SU-DHL-6 (cell line): ENCODE results near the gene HP1BP3.

Experiments used
- H2AFZ ChIP-seq: fragments of 200-600 bp; sonication (generic); 2 replicates; pipeline ENCODE4 v1.6.1; 2014; ENCODE audit warnings: low read depth, mild to moderate bottlenecking, moderate library complexity, mixed read lengths, antibody characterized with exemption, low read length; ENCODE audit not compliant: severe bottlenecking
- H3F3A ChIP-seq: fragments of 200-600 bp; shearing (Covaris generic); 2 replicates; pipeline ENCODE4 v1.6.0; 2016; ENCODE audit warnings: antibody characterized with exemption, mild to moderate bottlenecking; ENCODE audit not compliant: insufficient read depth
- H3K27ac ChIP-seq: fragments of 200-600 bp; sonication (generic); 2 replicates; pipeline ENCODE4 v1.5.1; 2016; ENCODE audit warnings: low read depth, mild to moderate bottlenecking, low read length, moderate library complexity, mixed read lengths
- H3K27me3 ChIP-seq: fragments of 200-600 bp; sonication (generic), shearing (Covaris generic); 2 replicates; pipeline ENCODE4 v1.6.0; 2014; ENCODE audit warnings: mild to moderate bottlenecking, low read length
- H3K36me3 ChIP-seq: fragments of 200-600 bp; sonication (generic); 2 replicates; pipeline ENCODE4 v1.6.1; 2014; ENCODE audit warnings: mild to moderate bottlenecking, low read length, mixed read lengths
- H3K4me2 ChIP-seq: fragments of 300-600, 200-600 bp; shearing (Covaris generic), sonication (generic); 2 replicates; pipeline ENCODE4 v1.6.0; 2014; ENCODE audit warnings: low read length, low read depth, mild to moderate bottlenecking; ENCODE audit not compliant: poor library complexity, severe bottlenecking
- H3K4me3 ChIP-seq: fragments of 200-600 bp; sonication (generic); 2 replicates; pipeline ENCODE4 v1.5.1; 2014; ENCODE audit warnings: antibody characterized with exemption, low read length, mild to moderate bottlenecking, mixed read lengths; ENCODE audit not compliant: insufficient read depth, poor library complexity, severe bottlenecking
- H3K79me2 ChIP-seq: fragments of 200-600 bp; sonication (generic); 2 replicates; pipeline ENCODE4 v1.6.1; 2014; ENCODE audit warnings: mild to moderate bottlenecking, low read length, moderate library complexity; ENCODE audit not compliant: insufficient read depth
- H3K9ac ChIP-seq: fragments of 200-600 bp; sonication (generic); 2 replicates; pipeline ENCODE4 v1.7.0; 2014; ENCODE audit warnings: mild to moderate bottlenecking, low read length
- H3K9me2 ChIP-seq: fragments of 200-600 bp; sonication (generic); replicated peaks from 2 replicates; pipeline ENCODE4 v1.6.1; 2014; ENCODE audit warnings: low read length; ENCODE audit not compliant: insufficient read depth
- H3K9me3 ChIP-seq: fragments of 200-600 bp; sonication (generic); 2 replicates; pipeline ENCODE4 v1.6.1; 2014; ENCODE audit warnings: low read length, mixed read lengths; ENCODE audit not compliant: insufficient read depth
- H4K20me1 ChIP-seq: fragments of 200-600 bp; sonication (generic); 2 replicates; pipeline ENCODE4 v1.6.1; 2014; ENCODE audit warnings: low read depth, mild to moderate bottlenecking, antibody characterized with exemption, low read length, moderate library complexity, mixed read lengths
- CTCF ChIP-seq: fragments of 200-600 bp; sonication (generic); IDR thresholded peaks from one replicate; pipeline ENCODE4 v1.5.1; 2017; ENCODE audit warnings: antibody characterized with exemption, mild to moderate bottlenecking, low read length, moderate library complexity; ENCODE audit not compliant: insufficient read depth, poor library complexity, severe bottlenecking
- EZH2phosphoT487 ChIP-seq: fragments of 200-600 bp; sonication (generic), shearing (Covaris generic); conservative IDR thresholded peaks from 2 replicates; pipeline ENCODE4 v1.6.1; 2018; ENCODE audit warnings: mild to moderate bottlenecking, antibody characterized with exemption, low read length, moderate library complexity, mixed read lengths

Gene HP1BP3

GRCh38 chr1:20819818-20820217 is 32.7 kb upstream of the HP1BP3 start:
- Histone ChIP-seq H3K9me3 (no peaks in the 10 kb centered on the region), H3K79me2 (no peaks in the 10 kb centered on the region), H3K4me3 (no peak overlapping the region), H3K9me2 (no peaks in the 10 kb centered on the region), H3K36me3 (peaks cover 5% of the 10 kb centered on the region; the same call in 1 of the 2 replicates), H3K27ac (no peak overlapping the region), H3K4me2 (no peak overlapping the region), H3F3A (no peaks in the 10 kb centered on the region), H3K27me3 (no peaks in the 10 kb centered on the region), H2AFZ (no peak overlapping the region), H4K20me1 (no peaks in the 10 kb centered on the region), H3K9ac (no peak overlapping the region)
- TF ChIP-seq CTCF (no peak), EZH2phosphoT487 (no peak)

- no peaks in the 10 kb centered on the region for H3K27me3 ChIP-seq
- H3K4me3 ChIP-seq: no peak overlapping the region
- no peaks in the 10 kb centered on the region for H3K9me2 ChIP-seq
- H3K27ac ChIP-seq: no peak overlapping the region
- H2AFZ ChIP-seq: no peak overlapping the region
- no peak overlapping the region for H3K4me2 ChIP-seq
- no peaks in the 10 kb centered on the region for H4K20me1 ChIP-seq
- H3K36me3 ChIP-seq: peaks cover 12% of the 10 kb centered on the region; the same call in 1 of the 2 replicates
- TF ChIP-seq CTCF (no peak), EZH2phosphoT487 (no peak)
- no peaks in the 10 kb centered on the region for H3K79me2 ChIP-seq
- no peaks in the 10 kb centered on the region for H3F3A ChIP-seq
- H3K9ac ChIP-seq: no peak overlapping the region
- no peaks in the 10 kb centered on the region for H3K9me3 ChIP-seq
Observed at GRCh38 chr1:20814534-20814871, 27.4 kb upstream of the HP1BP3 start.

GRCh38 chr1:20811916-20812315 is 24.8 kb upstream of the HP1BP3 start:
- peaks cover 3% of the 10 kb centered on the region; the same call in 1 of the 2 replicates for H3F3A ChIP-seq
- H3K9me2 ChIP-seq: no peaks in the 10 kb centered on the region
- no peak overlapping the region for H2AFZ ChIP-seq
- peaks cover 13% of the 10 kb centered on the region; the same call in 1 of the 2 replicates for H3K36me3 ChIP-seq
- H3K27me3 ChIP-seq: no peaks in the 10 kb centered on the region
- no peaks in the 10 kb centered on the region for H3K9me3 ChIP-seq
- no peak for TF ChIP-seq EZH2phosphoT487
- TF ChIP-seq CTCF: no peak
- no peaks in the 10 kb centered on the region for H4K20me1 ChIP-seq
- H3K27ac ChIP-seq: no peak overlapping the region
- no peak overlapping the region for H3K4me3 ChIP-seq
- H3K4me2 ChIP-seq: no peak overlapping the region
- H3K79me2 ChIP-seq: no peaks in the 10 kb centered on the region
- no peak overlapping the region for H3K9ac ChIP-seq

GRCh38 chr1:20793236-20793635 is 6.1 kb upstream of the HP1BP3 start:
- Histone ChIP-seq H3K36me3 (no peaks in the 10 kb centered on the region), H3K4me2 (no peak overlapping the region), H3K4me3 (no peak overlapping the region), H3K27ac (no peak overlapping the region), H3K27me3 (no peaks in the 10 kb centered on the region), H3K9me3 (no peaks in the 10 kb centered on the region), H3K9me2 (no peaks in the 10 kb centered on the region), H4K20me1 (no peaks in the 10 kb centered on the region), H3K9ac (no peak overlapping the region), H2AFZ (no peak overlapping the region), H3F3A (peaks cover 3% of the 10 kb centered on the region; the same call in 1 of the 2 replicates), H3K79me2 (no peaks in the 10 kb centered on the region)
- TF ChIP-seq EZH2phosphoT487 (no peak), CTCF (no peak)
